ENCODE results near the gene GRAP2. TPM values are rescaled to one million over a fixed set of nuclear protein-coding genes. Genes with fewer than 3 reads are reported as not detected.

Gene GRAP2
- total RNA-seq, 1 experiment from 2014 or later, result not detected

DNA sequence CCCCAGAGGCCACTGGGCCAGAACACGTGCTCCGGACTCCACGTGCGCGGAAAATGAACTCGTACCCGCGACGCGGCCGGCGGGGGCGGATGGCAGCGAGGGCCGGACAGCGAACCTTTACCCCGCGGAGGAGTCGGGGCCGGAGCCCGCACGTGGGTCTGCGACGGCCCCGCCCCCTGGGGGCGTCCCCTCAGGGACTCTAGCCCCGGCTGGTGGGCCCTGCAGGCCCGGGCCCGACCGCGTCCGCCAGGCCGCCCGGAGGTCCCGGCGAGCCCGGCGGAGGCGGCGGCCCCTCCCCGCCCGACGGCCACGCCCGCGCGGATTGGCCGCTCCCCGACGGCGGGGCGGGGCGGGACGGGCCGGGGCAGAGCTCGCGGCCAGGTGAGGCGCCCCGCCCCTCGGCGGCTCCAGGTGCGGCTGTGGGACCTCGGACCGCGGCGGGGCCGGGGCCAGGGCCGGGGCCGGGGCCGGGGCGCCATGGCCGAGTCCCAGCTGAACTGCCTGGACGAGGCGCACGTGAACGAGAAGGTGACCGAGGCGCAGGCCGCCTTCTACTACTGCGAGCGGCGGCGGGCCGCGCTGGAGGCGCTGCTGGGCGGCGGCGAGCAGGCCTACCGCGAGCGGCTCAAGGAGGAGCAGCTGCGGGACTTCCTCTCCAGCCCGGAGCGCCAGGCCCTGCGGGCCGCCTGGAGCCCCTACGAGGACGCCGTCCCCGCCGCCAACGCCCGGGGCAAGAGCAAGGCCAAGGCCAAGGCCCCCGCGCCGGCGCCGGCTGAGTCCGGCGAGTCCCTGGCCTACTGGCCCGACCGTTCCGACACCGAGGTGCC lies 93.9 kb downstream of the GRAP2 start, which contains the start of gene FAM83F:
Gene FAM83F, plus strand, starts transcription at position 389 of the 827 bp plus-strand sequence. Its CDS starts 89 bp downstream, at position 478.
- peak within 1 kb of the TSS; percentile 71 for H3K9ac ChIP-seq (ENCODE audit: low read length)
- no peak within 1 kb of the TSS for H3K27ac ChIP-seq (ENCODE audit: low read length)
- H3F3A ChIP-seq (ENCODE audit: low read length, unreplicated experiment), result no peaks in the 10 kb centered on the region
- no peaks in the 10 kb centered on the region for H3K9me3 ChIP-seq (ENCODE audit: low read length)
- peak within 1 kb of the TSS; percentile 93 for H3K4me2 ChIP-seq (ENCODE audit: low read length)
- CTCF ChIA-PET, result no interaction called here
- POLR2A ChIA-PET (ENCODE audit: unreplicated experiment), result no interaction called here
- peak within 1 kb of the TSS; percentile 82 for H3K4me3 ChIP-seq (ENCODE audit: low read length)
- peaks cover 17% of the 10 kb centered on the region for H3K79me2 ChIP-seq (ENCODE audit: low read length)
- H3K27me3 ChIP-seq (ENCODE audit: low read length), result no peaks in the 10 kb centered on the region
- no TSS peak for BruUV-seq (replicated peaks)
- TF ChIP-seq EZH2 (IDR thresholded peaks at IDR 0.05; ENCODE audit: low read length, unreplicated experiment), result no peak
- no peak for TF ChIP-seq EZH2phosphoT487 (IDR thresholded peaks at IDR 0.05; ENCODE audit: borderline replicate concordance, low read length)
- TF ChIP-seq CTCF (conservative IDR thresholded peaks at IDR 0.05; ENCODE audit: low read depth, low read length), result no peak
- DNase-seq (peak; percentile 65), ATAC-seq (peak; percentile 73)
- H3K36me3 ChIP-seq (ENCODE audit: low read depth, low read length), result no peaks in the 10 kb centered on the region
- H3K4me1 ChIP-seq (ENCODE audit: insufficient read depth, low read length), result peaks cover 28% of the 10 kb centered on the region
- intact Hi-C loops (cut with micrococcal nuclease), result no loop called here
- 0 out of 2 replicates have a peak, but pooled peaks cover 4% of the 10 kb centered on the region for H4K20me1 ChIP-seq (ENCODE audit: low read length)
- H3K9me2 ChIP-seq (replicated peaks; ENCODE audit: low read length), result no peaks in the 10 kb centered on the region
- H2AFZ ChIP-seq (ENCODE audit: low read length), result peak within 1 kb of the TSS; percentile 72

- H3K4me2 ChIP-seq (ENCODE audit: low read length), result peak overlapping the region; percentile 93
- H3F3A ChIP-seq (ENCODE audit: low read length, unreplicated experiment), result no peaks in the 10 kb centered on the region
- no peak for ATAC-seq
- 0 out of 2 replicates have a peak, but pooled peaks cover 4% of the 10 kb centered on the region for H4K20me1 ChIP-seq (ENCODE audit: low read length)
- H3K9me2 ChIP-seq (replicated peaks; ENCODE audit: low read length), result no peaks in the 10 kb centered on the region
- peaks cover 28% of the 10 kb centered on the region for H3K4me1 ChIP-seq (ENCODE audit: insufficient read depth, low read length)
- no peak for TF ChIP-seq EZH2 (IDR thresholded peaks at IDR 0.05; ENCODE audit: low read length, unreplicated experiment)
- H3K79me2 ChIP-seq (ENCODE audit: low read length), result peaks cover 17% of the 10 kb centered on the region
- no peak for DNase-seq
- no peaks in the 10 kb centered on the region for H3K9me3 ChIP-seq (ENCODE audit: low read length)
- ChIA-PET CTCF (interaction anchor here (0.5 kb wide), 1 partner anchor 105 kb away, joined by 4 read pairs; no protein-coding TSS in a partner anchor), POLR2A (ENCODE audit: unreplicated experiment) (no interaction called here)
- intact Hi-C loops (cut with micrococcal nuclease), result no loop called here
- no peaks in the 10 kb centered on the region for H3K36me3 ChIP-seq (ENCODE audit: low read depth, low read length)
- no peaks in the 10 kb centered on the region for H3K27me3 ChIP-seq (ENCODE audit: low read length)
- H3K9ac ChIP-seq (ENCODE audit: low read length), result peak overlapping the region; percentile 71
- peak overlapping the region; percentile 72 for H2AFZ ChIP-seq (ENCODE audit: low read length)
- peak overlapping the region; percentile 82 for H3K4me3 ChIP-seq (ENCODE audit: low read length)
- H3K27ac ChIP-seq (ENCODE audit: low read length), result no peak overlapping the region
- BruUV-seq (replicated peaks), result no TSS peak
These were observed 94.7 kb downstream of the GRAP2 start for GRCh38 chr22:39995393-39996252.

DNA sequence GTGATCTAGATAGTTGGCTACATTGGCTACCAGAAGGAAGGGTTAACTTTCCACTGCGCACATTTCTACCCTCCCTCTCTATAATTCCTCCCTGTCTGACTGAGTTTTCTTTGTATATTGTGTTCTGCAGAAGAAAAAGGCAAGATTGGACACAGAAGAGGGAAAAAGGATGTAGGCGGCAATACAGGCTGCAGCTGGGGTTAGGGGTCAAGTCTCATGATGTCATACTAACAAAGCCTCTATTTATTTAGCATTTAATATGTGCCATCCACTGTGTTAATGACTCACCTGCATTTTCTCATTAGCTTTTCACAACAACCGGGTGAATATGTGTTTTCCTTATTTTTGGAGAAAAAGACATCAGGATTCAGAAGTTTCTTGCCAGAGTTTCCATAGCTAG lies 95.8 kb downstream of the GRAP2 start:
- BruUV-seq (replicated peaks), result no TSS peak
- Histone ChIP-seq H3K9me2 (replicated peaks; ENCODE audit: low read length) (no peaks in the 10 kb centered on the region), H3K4me1 (ENCODE audit: insufficient read depth, low read length) (peaks cover 28% of the 10 kb centered on the region), H3K36me3 (ENCODE audit: low read depth, low read length) (no peaks in the 10 kb centered on the region), H3K9ac (ENCODE audit: low read length) (no peak overlapping the region), H2AFZ (ENCODE audit: low read length) (no peak overlapping the region), H3K27ac (ENCODE audit: low read length) (no peak overlapping the region), H3K9me3 (ENCODE audit: low read length) (no peaks in the 10 kb centered on the region), H3F3A (ENCODE audit: low read length, unreplicated experiment) (no peaks in the 10 kb centered on the region), H3K4me3 (ENCODE audit: low read length) (no peak overlapping the region; the same call in 1 of the 2 replicates), H3K79me2 (ENCODE audit: low read length) (peaks cover 17% of the 10 kb centered on the region), H3K27me3 (ENCODE audit: low read length) (no peaks in the 10 kb centered on the region), H3K4me2 (ENCODE audit: low read length) (peak overlapping the region; percentile 93), H4K20me1 (ENCODE audit: low read length) (0 out of 2 replicates have a peak, but pooled peaks cover 4% of the 10 kb centered on the region)
- DNase-seq, result no peak
- POLR2A ChIA-PET (ENCODE audit: unreplicated experiment), result no interaction called here
- intact Hi-C loops (cut with micrococcal nuclease), result no loop called here
- CTCF ChIA-PET, result no interaction called here
- no peak for TF ChIP-seq EZH2phosphoT487 (IDR thresholded peaks at IDR 0.05; ENCODE audit: borderline replicate concordance, low read length)
- TF ChIP-seq EZH2 (IDR thresholded peaks at IDR 0.05; ENCODE audit: low read length, unreplicated experiment), result no peak
- no peak for ATAC-seq

Measured in PC-3 (cell line).